Stomach (tissue), 4 donors: ENCODE results near the gene COL25A1.

Experiments used
- CTCF ChIP-seq, 7 experiments: fragments of 450-650 bp in 4 of 7; fragments of 200-600 bp in 3 of 7; sonication (generic) in 3 of 7; IDR thresholded peaks; one replicate each; pipeline ENCODE4 v1.5.1; 2016 to 2019; ENCODE audit warnings: antibody characterized with exemption in 7 of 7, control low read depth in 2 of 7, mild to moderate bottlenecking in 1 of 7
- POLR2AphosphoS5 ChIP-seq, 3 donors: sonication (generic); formaldehyde crosslinking; IDR thresholded peaks; one replicate each; pipeline ENCODE4 v1.6.1; 2016; ENCODE audit warnings: antibody characterized with exemption in 3 of 3

DNA sequence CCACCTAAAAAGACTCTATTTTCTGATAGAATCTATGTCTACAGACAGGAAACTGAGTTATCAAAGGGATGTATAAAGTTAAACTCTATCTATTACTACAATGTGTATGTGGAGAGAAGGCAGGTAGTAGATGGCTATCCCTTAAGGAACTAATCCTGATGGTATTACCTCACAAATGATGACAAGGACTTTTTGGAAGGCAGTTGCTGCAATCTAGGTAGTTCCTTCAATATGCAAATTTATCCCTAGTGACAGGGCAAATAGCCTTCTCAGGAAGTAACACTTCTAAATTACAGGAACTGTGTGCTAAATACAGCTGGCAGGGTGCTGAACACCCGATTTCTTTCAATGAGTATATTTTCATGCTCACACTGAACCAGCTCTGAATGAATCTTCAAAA, 177.4 kb downstream of the COL25A1 start:
- TF ChIP-seq CTCF (IDR thresholded peaks at IDR 0.05) = no peak
- TF ChIP-seq POLR2AphosphoS5 (IDR thresholded peaks at IDR 0.05) = no peak
